SK-N-SH treated with all-trans-retinoic acid at 6 μM for 48 hours (cell line): ENCODE data around the gene PTX4.

ENCODE experiments used
- ATAC-seq: fragments of 200-7000 bp; cut with Tn5 transposase; 3 replicates; pipeline ENCODE4 v1.9.1; 2020; ENCODE audit warnings: mild to moderate bottlenecking, moderate library complexity
- CSDC2 ChIP-seq: fragments of 250-450 bp; sonication (Bioruptor Pico); IDR thresholded peaks from 2 replicates; pipeline ENCODE4 v1.5.0; 2020; ENCODE audit warnings: mild to moderate bottlenecking, moderate library complexity
- ESRRG ChIP-seq: fragments of 250-450 bp; sonication (Bioruptor Pico); IDR thresholded peaks from 2 replicates; pipeline ENCODE4 v1.6.1; 2021; ENCODE audit warnings: mild to moderate bottlenecking
- GLIS3 ChIP-seq: fragments of 250-450 bp; sonication (Bioruptor Pico); IDR thresholded peaks from 2 replicates; pipeline ENCODE4 v1.5.0; 2020; ENCODE audit warnings: mild to moderate bottlenecking, moderate library complexity
- ISL1 ChIP-seq: fragments of 250-450 bp; sonication (Bioruptor Pico); IDR thresholded peaks from 2 replicates; pipeline ENCODE4 v2.1.2; 2022; ENCODE audit warnings: mild to moderate bottlenecking, moderate library complexity
- OSR1 ChIP-seq: fragments of 250-450 bp; sonication (Bioruptor Pico); IDR thresholded peaks from 2 replicates; pipeline ENCODE4 v1.8.0; 2022; ENCODE audit warnings: moderate library complexity, mild to moderate bottlenecking, inconsistent platforms
- PATZ1 ChIP-seq: fragments of 250-450 bp; sonication (Bioruptor Pico); IDR thresholded peaks from 2 replicates; pipeline ENCODE4 v1.8.0; 2020; ENCODE audit warnings: mild to moderate bottlenecking, moderate library complexity, borderline replicate concordance
- POU6F1 ChIP-seq: fragments of 250-450 bp; sonication (Bioruptor Pico); IDR thresholded peaks from 2 replicates; pipeline ENCODE4 v1.8.0; 2021; ENCODE audit warnings: low read depth, mild to moderate bottlenecking, moderate library complexity, borderline replicate concordance
- PPARA ChIP-seq: fragments of 250-450 bp; sonication (Bioruptor Pico); IDR thresholded peaks from 2 replicates; pipeline ENCODE4 v1.5.0; 2020; ENCODE audit warnings: mild to moderate bottlenecking, borderline replicate concordance
- RARB ChIP-seq: fragments of 250-450 bp; sonication (Bioruptor Pico); IDR thresholded peaks from 2 replicates; pipeline ENCODE4 v1.8.0; 2021; ENCODE audit warnings: mild to moderate bottlenecking, moderate library complexity
- SNAI2 ChIP-seq: fragments of 250-450 bp; sonication (Bioruptor Pico); IDR thresholded peaks from 2 replicates; pipeline ENCODE4 v1.5.0; 2020; ENCODE audit warnings: mild to moderate bottlenecking, moderate library complexity
- TCF4 ChIP-seq: fragments of 250-450 bp; sonication (Bioruptor Pico); IDR thresholded peaks from 2 replicates; pipeline ENCODE4 v1.8.0; 2021; ENCODE audit warnings: mild to moderate bottlenecking, moderate library complexity, borderline replicate concordance
- TSHZ2 ChIP-seq: fragments of 250-450 bp; sonication (Bioruptor Pico); IDR thresholded peaks from 2 replicates; pipeline ENCODE4 v1.5.0; 2020; ENCODE audit warnings: mild to moderate bottlenecking, moderate library complexity
- ZC3H10 ChIP-seq: fragments of 250-450 bp; sonication (Bioruptor Pico); IDR thresholded peaks from 2 replicates; pipeline ENCODE4 v1.5.1; 2021; ENCODE audit warnings: mild to moderate bottlenecking, moderate library complexity
- ZFP3 ChIP-seq: fragments of 250-450 bp; sonication (Bioruptor Pico); IDR thresholded peaks from 2 replicates; pipeline ENCODE4 v1.5.0; 2020; ENCODE audit warnings: mild to moderate bottlenecking, moderate library complexity
- ZFP30 ChIP-seq: fragments of 450-650 bp; formaldehyde crosslinking; IDR thresholded peaks from 2 replicates; pipeline ENCODE4 v1.5.0; 2022; ENCODE audit warnings: mild to moderate bottlenecking, moderate library complexity
- ZNF565 ChIP-seq: fragments of 450-650 bp; formaldehyde crosslinking; conservative IDR thresholded peaks from 2 replicates; pipeline ENCODE4 v1.5.0; 2020; ENCODE audit warnings: low read depth, mild to moderate bottlenecking, moderate library complexity
- ZNF70 ChIP-seq: fragments of 450-650 bp; formaldehyde crosslinking; IDR thresholded peaks from 2 replicates; pipeline ENCODE4 v1.5.0; 2020; ENCODE audit warnings: mild to moderate bottlenecking, moderate library complexity
- TF ChIP-seq, protein P1 (sequence below): fragments of 250-450 bp; sonication (Bioruptor Pico); IDR thresholded peaks from 2 replicates; pipeline ENCODE4 v1.5.1; 2020; ENCODE audit warnings: low read depth, mild to moderate bottlenecking, moderate library complexity
- TF ChIP-seq, protein P2 (sequence below): fragments of 250-450 bp; sonication (Bioruptor Pico); IDR thresholded peaks from 2 replicates; pipeline ENCODE4 v1.5.1; 2021; ENCODE audit warnings: mild to moderate bottlenecking, moderate library complexity

PTX4 gene

GRCh38 chr16:1443980-1444729 is 44.6 kb downstream of the PTX4 start, which contains the start of gene CCDC154:
Gene CCDC154 (minus strand): TSS chr16:1444556. CDS start chr16:1444322, 234 bp downstream.
- no peak for TF ChIP-seq PPARA (CRISPR knock-in tag)
- ATAC-seq: peak; percentile 8; the same call in 1 of the 3 replicates

- no peak for TF ChIP-seq GLIS3
- no peak for TF ChIP-seq ZC3H10 (CRISPR knock-in tag)
- no peak for TF ChIP-seq SNAI2 (CRISPR knock-in tag)
- no peak for TF ChIP-seq ZFP3 (CRISPR knock-in tag)
- TF ChIP-seq RARB (CRISPR knock-in tag): no peak
- TF ChIP-seq, all 23 proteins: peak for 0
- peak; percentile 10; the same call in 2 of the 3 replicates for ATAC-seq
Observed at GRCh38 chr16:1443403-1443973, 45.3 kb downstream of the PTX4 start.

- TF ChIP-seq TSHZ2 (no peak), CSDC2 (no peak), ZC3H10 (CRISPR knock-in tag) (no peak), ESRRG (CRISPR knock-in tag) (no peak), PATZ1 (no peak), POU6F1 (CRISPR knock-in tag) (no peak), OSR1 (no peak), SNAI2 (CRISPR knock-in tag) (no peak), ZFP30 (CRISPR knock-in tag) (no peak), TCF4 (CRISPR knock-in tag) (no peak), RARB (CRISPR knock-in tag) (no peak)
- TF ChIP-seq, protein P1, sequence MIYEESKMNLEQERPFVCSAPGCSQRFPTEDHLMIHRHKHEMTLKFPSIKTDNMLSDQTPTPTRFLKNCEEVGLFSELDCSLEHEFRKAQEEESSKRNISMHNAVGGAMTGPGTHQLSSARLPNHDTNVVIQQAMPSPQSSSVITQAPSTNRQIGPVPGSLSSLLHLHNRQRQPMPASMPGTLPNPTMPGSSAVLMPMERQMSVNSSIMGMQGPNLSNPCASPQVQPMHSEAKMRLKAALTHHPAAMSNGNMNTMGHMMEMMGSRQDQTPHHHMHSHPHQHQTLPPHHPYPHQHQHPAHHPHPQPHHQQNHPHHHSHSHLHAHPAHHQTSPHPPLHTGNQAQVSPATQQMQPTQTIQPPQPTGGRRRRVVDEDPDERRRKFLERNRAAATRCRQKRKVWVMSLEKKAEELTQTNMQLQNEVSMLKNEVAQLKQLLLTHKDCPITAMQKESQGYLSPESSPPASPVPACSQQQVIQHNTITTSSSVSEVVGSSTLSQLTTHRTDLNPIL (CRISPR knock-in tag): no peak
- no peak for ATAC-seq
Observed at GRCh38 chr16:1442697-1443096, 46.0 kb downstream of the PTX4 start.

- no peak for ATAC-seq
- TF ChIP-seq ESRRG (CRISPR knock-in tag): no peak
- TF ChIP-seq ZNF565 (CRISPR knock-in tag): no peak
- TF ChIP-seq PATZ1: no peak
- TF ChIP-seq ZFP3 (CRISPR knock-in tag): no peak
- no peak for TF ChIP-seq SNAI2 (CRISPR knock-in tag)
- no peak for TF ChIP-seq ISL1 (CRISPR knock-in tag)
- TF ChIP-seq, protein P1 (CRISPR knock-in tag): no peak
- TF ChIP-seq OSR1: no peak
- no peak for TF ChIP-seq RARB (CRISPR knock-in tag)
- TF ChIP-seq PPARA (CRISPR knock-in tag): no peak
- no peak for TF ChIP-seq ZFP30 (CRISPR knock-in tag)
- no peak for TF ChIP-seq POU6F1 (CRISPR knock-in tag)
- TF ChIP-seq ZNF70: no peak
- TF ChIP-seq, protein P2, sequence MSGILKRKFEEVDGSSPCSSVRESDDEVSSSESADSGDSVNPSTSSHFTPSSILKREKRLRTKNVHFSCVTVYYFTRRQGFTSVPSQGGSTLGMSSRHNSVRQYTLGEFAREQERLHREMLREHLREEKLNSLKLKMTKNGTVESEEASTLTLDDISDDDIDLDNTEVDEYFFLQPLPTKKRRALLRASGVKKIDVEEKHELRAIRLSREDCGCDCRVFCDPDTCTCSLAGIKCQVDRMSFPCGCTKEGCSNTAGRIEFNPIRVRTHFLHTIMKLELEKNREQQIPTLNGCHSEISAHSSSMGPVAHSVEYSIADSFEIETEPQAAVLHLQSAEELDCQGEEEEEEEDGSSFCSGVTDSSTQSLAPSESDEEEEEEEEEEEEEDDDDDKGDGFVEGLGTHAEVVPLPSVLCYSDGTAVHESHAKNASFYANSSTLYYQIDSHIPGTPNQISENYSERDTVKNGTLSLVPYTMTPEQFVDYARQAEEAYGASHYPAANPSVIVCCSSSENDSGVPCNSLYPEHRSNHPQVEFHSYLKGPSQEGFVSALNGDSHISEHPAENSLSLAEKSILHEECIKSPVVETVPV (CRISPR knock-in tag): no peak
- TF ChIP-seq CSDC2: no peak
Observed at GRCh38 chr16:1441391-1441829, 47.3 kb downstream of the PTX4 start.
